GM19455 (cell line): Measurements from ENCODE around the gene S100A10.

ENCODE experiments used
- ATAC-seq: cut with Tn5 transposase; IDR thresholded peaks from one replicate; pipeline ENCODE4 v1.9.1; 2021; ENCODE audit not compliant: unreplicated experiment

The S100A10 gene

DNA sequence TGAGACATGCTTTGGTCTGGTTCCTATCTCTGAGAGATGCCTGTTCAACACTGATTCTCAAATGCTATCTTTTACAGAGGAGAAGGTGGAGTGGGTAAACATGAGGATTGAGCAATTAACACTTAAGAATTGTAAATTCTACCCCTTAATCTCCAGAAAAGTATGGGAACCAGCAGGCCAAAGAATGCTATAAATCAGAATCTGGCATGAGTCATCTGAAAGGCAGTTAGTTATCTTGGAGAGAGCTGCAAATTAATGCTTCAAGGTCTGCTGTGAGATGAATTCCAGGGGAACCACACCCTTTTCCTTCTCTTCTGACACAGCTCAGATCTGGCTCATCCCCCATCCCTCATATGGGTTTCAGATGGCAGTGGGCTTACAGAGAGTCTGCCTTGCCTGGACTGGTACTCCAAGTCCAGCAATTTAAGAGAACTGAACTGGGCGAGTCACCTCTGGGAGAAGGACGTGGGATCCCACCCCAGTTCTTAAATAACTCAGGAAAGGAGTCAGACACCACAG is 5.2 kb downstream of the S100A10 start:
- no peak for ATAC-seq

DNA sequence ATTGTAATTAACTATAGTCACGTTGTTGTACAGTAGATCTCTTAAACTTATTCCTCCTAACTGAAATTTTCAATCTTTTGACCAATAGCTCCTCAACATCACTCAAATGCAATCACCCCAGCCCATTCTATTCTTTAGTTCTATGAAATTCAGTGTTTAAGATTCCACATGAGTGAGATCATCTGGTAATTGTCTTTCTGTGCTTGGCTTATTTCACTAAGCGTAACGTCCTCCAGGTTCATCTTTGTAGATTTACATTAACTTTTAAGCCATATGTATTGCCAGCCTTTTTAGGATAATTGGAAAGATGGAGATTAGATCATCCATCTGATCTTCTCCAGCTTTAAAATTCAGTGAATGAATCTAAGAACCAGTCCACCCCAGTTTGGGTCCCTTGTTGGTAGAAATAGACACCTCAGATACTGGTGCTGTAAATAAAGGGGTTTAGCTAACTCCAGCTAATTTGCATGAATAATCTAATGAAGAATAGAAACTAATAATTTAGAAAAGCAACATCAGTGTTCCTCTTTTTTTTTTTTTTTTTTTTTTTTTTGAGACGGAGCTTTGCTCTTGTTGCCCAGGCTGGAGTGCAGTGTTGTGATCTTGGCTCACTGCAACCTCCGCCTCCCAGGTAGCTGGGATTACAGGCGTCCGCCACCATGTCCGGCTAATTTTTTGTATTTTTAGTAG is 7.0 kb downstream of the S100A10 start:
- ATAC-seq = no peak

GRCh38 chr1:151985768-151986167 is 7.9 kb downstream of the S100A10 start:
- no peak for ATAC-seq

DNA sequence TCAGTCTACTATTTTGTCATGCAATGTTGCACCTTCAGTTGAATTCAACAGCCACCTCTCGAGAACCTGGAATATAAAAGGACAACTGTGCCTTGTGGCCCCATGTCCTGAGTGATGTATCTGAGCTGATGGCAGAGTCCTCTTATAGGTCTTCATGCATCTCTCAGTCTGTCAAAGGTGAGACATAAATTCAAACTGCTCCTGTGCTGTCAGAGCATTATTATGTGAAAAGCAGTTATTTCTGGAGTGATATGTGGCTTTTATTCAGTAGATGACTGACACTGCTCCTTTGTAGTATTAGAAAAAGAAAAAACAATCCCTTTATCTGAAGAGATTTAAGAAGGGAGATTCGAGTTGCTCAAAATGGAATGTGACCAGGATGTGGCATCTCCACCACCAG is 8.4 kb downstream of the S100A10 start:
- ATAC-seq = no peak

GRCh38 chr1:151984313-151984956 is 9.2 kb downstream of the S100A10 start:
- peak; percentile 63 for ATAC-seq

- no peak for ATAC-seq
Observed at GRCh38 chr1:151982300-151983005, 11.2 kb downstream of the S100A10 start.

- ATAC-seq = no peak
Observed at GRCh38 chr1:151981178-151981525, 12.5 kb downstream of the S100A10 start.

- ATAC-seq = no peak
Observed at GRCh38 chr1:151980287-151981177, 13.1 kb downstream of the S100A10 start.

- no peak for ATAC-seq
Observed at GRCh38 chr1:151978922-151979321, 14.7 kb downstream of the S100A10 start.

GRCh38 chr1:151977662-151978230 is 15.9 kb downstream of the S100A10 start:
- no peak for ATAC-seq

- no peak for ATAC-seq
Observed at GRCh38 chr1:151976858-151977257, 16.8 kb downstream of the S100A10 start.

DNA sequence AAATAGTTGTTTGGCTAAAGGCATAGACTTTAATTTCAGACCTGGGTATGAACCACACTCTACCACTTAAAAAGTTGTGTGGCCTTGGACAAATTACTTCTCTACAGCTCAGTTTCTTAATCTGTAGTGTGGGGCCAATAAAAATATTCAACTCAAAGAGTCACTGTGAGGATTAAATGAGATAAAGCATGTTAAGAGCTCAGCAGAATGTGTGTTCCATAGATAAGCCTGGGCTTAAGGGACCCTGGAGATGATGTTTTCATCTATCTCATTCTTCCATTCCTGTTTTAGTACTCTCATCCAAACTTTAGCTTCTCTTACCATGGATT is 17.7 kb downstream of the S100A10 start:
- ATAC-seq = no peak

DNA sequence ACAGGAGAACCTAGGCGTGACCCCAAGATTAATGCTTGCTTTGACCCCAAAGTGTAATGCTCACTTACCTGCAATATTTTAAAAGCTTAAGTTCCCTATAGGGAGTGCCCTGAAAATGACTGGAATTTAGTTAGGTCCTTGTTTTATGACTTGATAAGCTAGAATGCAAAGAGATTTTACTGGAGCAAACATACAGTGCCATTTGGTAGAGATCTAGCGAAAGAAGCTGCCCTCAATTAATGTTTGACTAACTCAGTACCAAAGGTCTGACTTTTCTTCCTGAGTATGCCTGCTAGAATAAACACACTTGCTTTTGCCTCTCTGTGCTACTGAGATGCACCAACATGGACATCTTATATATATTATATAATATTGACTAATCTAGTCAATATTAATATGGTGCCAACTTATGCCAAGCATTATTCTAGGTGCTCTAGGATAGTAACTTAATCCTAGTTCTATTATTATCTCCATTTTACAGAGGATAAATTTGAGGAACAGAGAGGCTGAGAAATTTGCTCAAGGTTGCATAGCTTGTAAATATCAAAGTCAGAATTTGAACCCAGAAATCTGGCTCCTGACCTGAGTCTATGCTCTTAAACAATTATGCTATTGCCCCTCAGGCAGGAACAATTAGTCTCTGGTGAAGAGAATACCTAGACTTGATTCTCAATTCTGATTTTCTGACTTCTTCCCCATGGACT is 18.2 kb downstream of the S100A10 start:
- no peak for ATAC-seq

DNA sequence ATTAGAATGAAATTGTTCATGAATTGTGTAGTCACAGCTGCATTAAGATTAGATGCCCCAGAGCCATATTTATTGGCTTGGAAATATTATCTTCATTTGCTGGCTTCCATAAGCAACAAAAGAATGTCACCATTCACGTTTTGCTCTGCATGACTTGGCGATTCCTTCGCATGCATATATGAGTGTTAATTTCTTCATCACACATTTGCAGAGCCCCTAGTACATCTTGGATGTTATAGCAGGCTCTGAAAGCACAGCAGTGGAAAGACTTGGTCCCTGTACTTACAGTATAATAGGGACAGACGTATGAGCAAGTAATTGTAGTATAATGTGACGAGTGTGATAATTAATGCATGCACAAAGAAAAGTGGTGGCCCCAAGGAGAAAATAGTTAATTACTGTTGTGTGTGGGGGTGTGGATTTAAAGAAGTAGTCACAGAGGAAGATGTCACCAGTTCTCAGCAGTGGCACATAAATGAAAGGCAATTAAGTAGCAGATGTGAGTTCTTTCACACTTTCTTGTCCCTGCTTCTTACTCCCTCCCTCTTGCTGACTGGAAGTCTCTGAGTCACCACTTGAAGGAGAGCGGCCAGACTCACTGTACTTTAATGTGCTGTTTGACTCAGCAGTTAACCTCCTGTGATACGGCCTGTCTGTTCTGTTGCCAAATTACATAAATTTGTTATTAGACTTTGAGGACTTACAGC is 21.0 kb downstream of the S100A10 start:
- ATAC-seq = no peak

DNA sequence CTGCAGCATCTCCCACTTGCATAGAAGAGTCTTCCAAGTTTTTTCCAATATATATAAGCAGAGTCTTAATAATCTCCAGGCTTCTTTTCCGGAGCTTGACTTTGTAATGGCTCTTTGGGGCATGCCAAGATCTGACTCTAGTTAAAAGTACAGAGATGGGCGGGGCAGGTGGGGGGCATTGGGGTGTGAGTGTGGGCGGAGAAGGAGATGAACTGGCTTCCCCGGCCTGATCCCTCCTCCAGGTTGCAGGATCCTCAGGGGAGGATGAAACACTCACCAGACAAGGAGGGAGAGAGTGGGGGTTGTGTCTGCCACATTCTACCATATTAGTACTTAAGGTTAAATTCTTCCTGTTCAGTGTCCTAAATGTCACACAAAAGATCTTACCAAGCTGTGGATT is 23.0 kb downstream of the S100A10 start:
- no peak for ATAC-seq

- ATAC-seq = no peak
Observed at GRCh38 chr1:151970128-151970527, 23.5 kb downstream of the S100A10 start.

DNA sequence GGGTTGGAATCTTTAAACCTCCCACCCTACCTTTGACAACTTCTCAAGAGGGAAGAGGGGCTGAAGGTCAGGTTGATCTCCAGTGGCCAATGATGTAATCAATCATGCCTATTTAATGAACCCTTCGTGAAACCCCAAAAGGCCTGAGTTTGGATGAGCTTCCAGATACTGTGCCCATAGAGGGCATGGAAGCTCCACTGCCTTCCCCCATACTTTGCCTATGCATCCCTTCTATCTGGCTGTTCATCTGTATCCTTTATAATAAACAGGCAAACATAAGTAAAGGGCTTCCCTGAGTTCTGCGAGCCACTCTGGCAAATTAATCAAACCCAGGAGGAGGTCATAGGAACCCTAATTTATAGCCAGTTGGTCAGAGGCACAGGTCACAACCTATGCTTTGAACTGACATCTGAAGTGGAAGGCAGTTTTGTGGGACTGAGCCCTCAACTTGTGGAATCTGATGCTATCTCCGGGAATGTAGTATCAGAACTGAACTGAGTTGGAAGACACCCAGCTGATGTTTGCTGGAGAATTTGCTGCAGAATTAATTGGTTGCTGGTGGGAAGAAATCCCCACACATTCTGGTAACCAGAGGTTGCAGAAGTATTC is 24.8 kb downstream of the S100A10 start:
- ATAC-seq = no peak

DNA sequence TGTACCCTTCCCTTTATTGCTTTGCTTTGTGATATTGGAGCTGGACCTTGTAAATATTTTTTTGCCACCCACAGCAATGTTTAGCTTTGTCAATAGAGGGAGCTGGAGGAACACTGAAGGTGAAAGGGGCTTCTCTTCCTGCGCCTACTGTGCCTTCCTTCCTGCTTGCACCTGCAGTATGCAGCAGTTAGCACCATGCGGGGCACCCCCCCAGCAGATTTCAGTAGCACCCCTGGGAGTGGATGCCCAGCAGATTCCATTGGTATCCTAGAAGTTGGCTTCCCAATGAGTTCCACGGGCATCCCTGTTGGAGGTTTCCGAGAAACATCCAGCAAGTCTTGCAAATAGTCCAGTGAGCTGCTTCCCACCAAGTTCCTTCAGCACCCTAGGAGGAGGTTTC is 25.6 kb downstream of the S100A10 start:
- ATAC-seq = no peak

- no peak for ATAC-seq
Observed at GRCh38 chr1:151967091-151967490, 26.6 kb downstream of the S100A10 start.
